Anterior cingulate cortex (tissue), 58 donors: ENCODE measurements around the gene HEY2.
"Not testable (repeated sequence)": the region's sequence is repeated elsewhere in the genome, so short reads cannot be mapped to it uniquely, and the experiment has no call there.

Source experiments
- DNase-seq, 58 donors: peaks; one replicate each; lab custom pipeline; 2025; lab: John Stamatoyannopoulos, UW

HEY2 gene

DNA sequence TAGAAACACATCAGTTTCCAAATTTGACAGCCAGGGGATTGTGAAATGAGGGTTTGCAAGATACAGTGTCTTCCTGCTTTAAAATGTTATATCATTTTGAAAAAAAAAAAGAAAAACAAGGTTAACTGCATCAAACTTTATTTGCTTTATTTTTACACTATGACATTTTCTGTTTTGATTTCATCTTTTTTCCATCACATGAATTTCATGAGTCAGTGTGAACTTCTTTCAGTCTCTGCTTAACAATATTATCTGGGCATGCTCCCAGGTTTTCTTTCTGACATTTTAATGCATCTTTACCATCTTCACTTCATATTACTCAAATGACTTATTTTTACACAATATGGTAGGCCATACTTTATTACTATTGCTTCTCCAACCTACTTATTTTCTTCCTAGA, 43.2 kb downstream of the HEY2 start:
- DNase-seq, result no peak

- DNase-seq, result peak in 9 of 58 donors; percentile 7 to 43 (median 21)
These were observed 43.8 kb downstream of the HEY2 start for GRCh38 chr6:125793280-125793679.

DNA sequence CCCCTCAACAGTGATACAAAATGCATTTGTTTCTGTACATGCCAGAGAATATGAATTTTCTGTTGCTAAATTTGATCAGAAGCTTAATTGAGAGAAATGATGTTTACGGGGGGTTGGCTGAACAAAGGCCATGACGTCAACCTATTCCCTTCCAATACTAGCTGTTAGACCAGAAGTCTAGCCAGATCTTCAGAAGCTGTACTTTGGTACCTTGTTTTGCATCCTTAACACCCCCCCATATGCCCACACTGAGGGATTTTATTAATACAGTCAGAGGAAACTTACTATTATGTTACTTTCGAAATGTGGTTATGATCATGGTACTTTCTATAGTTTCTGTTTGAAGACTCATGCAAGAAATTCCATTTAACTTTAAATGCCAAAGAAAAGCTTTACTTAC, 44.4 kb downstream of the HEY2 start:
- peak in 1 of 58 donors; percentile 18 for DNase-seq

- DNase-seq, result no peak
These were observed 45.1 kb downstream of the HEY2 start for GRCh38 chr6:125794342-125795137.

- no peak for DNase-seq
These were observed 45.9 kb downstream of the HEY2 start for GRCh38 chr6:125795301-125795700.

DNA sequence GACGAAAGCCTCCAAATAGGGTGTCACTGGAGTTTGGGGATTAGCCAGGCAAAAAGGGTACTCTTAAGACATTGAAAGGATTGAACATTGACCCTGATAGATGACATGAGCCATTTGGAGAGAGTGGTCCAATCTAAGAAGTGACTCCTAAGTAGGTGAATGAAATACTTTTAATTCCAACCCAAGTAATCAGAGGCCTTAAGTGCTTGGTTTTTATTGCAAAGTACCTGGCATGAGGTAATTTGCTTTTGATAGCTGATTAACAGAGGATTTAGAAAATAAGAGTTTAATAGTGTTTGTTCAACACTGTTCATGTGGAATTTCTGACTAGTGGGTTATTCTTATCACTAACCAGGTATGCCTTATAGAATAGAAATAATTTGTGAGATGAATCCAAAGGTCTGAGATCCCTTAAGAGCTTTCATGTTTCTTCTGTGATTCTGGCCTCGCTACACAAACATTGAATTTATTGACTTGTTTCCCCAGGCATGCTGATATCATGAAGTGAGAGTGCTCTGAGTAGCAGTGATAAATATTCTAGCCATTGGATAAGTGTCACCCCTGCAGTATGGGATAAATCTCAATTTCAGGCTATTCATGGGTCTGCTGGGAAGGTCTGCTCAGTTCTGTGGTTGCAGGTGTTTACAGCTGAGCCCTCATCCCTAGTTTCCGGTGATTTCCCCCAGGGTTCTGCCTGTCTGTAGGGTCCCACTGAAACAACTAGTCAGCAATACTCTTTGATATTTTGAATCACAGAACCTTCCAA, 47.9 kb downstream of the HEY2 start:
- DNase-seq, result no peak

GRCh38 chr6:125797886-125798444, 48.5 kb downstream of the HEY2 start:
- DNase-seq, result no peak

DNA sequence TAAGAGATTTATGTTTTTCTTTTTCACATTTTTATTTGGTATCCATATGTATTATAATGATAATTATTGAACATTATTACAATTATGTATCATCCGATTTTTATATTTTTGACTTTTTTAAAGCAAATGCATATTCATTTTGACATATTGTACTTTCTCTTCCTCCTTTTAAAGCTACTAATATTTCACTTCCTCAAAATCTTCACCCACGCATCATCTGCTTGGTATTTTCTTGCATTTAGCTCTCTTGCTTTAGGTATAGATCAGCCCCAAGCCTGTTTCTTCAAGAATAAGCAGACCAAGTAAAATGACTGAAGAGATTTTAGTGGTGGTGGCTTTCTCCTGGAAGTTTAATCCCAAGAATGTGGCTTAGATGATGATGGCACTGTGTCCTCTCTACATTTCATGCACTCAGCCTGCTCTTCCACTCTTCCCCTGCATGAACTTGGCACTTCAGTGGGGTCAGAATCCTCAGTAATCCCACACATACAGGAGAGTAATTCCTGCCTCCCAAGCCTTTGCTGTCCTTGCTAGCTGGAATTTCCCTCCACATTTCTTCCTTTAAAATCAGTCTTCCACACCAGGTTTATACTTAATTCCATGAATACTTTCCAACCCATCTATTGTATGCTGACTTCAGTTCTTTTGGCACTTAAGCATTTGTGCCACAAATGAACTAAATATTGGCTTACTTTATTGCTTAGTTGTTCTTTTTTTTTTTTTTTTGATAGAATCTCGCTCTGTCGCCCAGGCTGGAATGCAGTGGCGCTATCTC, 49.5 kb downstream of the HEY2 start:
- peak in 2 of 58 donors; percentile 13 to 35 for DNase-seq

DNA sequence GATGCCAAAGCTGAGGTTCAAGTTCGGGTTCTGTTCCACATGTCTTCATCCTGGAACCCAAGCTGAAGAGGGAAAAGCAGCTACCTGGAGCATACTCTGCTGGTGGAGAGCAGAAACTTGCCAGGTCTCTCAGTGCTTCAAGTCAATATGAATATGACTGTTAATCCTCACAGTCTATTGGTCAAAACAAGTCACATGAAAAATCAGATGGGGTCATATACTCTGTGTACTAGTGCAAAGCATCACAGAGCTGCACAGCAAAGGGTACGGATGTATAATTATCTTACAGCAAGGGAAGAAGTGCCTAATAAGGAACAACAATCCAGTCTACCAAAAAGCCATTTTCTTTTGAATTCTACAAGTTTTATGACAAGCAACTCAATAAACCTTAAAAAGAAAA, 53.0 kb downstream of the HEY2 start:
- no peak for DNase-seq

- DNase-seq, result no peak
These were observed 53.5 kb downstream of the HEY2 start for GRCh38 chr6:125802943-125803377.

GRCh38 chr6:125804264-125804663, 54.8 kb downstream of the HEY2 start:
- no peak for DNase-seq

DNA sequence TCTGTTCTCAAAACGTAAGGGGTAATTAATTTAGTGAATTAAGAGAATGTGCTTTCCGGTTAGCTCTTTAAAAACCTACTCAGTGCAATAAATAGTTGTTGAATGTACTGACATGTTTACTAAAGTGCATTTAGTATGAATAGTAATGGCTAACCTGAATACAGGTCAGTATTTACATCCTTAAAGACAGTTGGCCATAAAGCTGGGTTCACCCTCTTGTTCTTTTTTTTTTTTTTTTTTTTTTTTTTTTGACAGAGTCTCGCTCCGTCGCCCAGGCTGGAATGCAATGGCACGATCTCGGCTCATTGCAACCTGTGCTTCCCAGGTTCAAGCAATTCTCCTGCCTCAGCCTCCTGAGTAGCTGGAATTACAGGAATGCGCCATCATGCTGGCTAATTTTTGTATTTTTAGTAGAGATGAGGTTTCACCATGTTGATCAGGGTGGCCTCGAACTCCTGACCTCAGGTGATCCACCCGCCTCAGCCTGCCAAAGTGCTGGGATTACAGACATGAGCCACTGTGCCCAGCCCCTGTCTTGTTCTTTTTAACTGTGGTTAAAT, 55.5 kb downstream of the HEY2 start:
- DNase-seq, result not testable (repeated sequence)

GRCh38 chr6:125806813-125807212, 57.4 kb downstream of the HEY2 start:
- DNase-seq, result no peak

DNA sequence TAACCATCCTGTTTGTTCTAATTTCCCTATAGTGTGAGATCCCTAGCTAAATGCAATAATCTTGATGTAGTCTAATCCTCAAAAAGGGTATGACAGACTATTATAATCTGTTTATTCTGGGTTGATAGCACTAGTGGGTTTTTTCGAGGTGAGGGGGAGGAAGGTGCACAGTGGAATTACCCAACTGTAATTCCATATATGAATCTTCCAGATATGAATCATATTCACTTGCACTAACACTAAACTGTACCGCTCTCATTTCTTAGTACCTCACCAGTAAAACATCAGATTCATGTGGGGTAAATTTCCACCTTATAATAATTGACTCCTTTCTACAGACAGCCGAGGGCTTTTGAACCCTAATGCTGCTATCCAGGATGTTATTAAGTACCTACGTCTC, 57.9 kb downstream of the HEY2 start:
- DNase-seq, result no peak

- peak in 1 of 58 donors; percentile 21 for DNase-seq
These were observed 58.6 kb downstream of the HEY2 start for GRCh38 chr6:125808060-125808459.

DNA sequence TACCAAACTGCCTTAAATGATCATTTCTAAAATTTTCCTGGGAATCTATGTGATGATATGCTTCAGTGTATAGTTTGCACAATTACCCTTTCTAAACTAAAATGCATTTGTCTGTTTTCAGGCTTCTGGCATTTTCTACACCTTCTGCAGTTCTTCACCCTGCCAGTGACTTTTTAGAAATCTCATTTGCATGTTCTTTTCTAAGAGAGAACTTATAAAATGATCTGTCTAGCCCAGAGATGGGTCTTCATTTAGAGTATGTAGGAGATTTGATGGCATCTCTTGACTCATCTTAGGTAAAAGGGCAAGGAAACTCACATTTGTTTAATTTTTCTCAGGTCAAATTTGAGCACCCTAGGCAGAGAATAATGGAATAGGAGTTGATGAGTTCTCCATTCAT, 59.2 kb downstream of the HEY2 start:
- DNase-seq, result no peak

DNA sequence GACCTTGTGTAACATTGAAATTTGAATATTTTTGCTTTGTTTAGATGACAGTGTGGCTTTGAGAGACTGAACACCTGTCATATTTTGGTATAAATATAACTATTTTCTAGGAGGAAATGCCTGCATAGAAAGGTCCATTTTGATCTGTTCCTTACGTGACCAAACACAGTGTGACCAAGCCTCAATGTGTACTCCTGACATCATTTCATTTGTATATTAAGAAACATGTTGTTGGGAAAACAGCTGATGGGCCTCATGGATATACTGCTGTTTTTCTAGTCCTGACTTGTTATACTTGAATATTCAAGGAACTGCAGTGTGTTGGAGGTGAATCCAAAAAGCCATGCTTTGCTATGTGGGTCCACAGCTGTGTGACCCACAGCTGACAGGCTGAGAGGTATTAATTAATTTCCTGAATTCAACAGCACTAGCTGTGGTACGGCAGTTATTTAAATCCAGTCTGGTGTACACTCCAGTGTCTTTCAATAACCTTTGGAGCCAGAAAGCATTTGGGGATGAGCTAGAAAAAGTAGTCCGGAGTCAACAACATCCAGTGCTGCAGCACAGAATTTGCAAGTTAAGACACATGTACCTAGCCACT, 60.2 kb downstream of the HEY2 start:
- no peak for DNase-seq

DNA sequence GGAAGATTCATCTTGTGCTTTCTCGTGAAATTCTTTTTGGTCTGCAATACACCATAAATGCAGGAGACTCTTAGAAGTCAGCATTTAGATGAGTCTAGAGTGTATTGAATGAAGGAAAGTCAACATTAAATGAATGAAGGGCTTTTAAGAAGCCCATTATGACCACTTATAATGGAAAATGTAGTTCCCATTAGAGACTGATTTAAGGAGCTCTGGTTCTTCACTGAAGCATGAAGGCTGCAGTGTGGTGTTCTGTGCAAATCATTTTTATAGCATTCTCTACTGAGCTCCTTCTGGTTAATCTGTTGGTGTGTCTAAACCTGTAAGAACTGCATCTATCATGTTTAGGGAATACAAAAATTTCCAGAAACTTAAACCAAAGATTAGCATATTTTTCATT, 61.0 kb downstream of the HEY2 start:
- no peak for DNase-seq
